Thoracic aorta (tissue), 2 donors: Measurements from ENCODE around the gene LRRC8C. TPM values are rescaled to one million over a fixed set of nuclear protein-coding genes. Genes with fewer than 3 reads are reported as not detected.
"Not testable (repeated sequence)": the region's sequence is repeated elsewhere in the genome, so short reads cannot be mapped to it uniquely, and the experiment has no call there.

Source experiments
- ATAC-seq: fragments of 150-250 bp; one replicate; pipeline ENCODE4 v1.8.0; 2017; ENCODE audit warnings: low read depth; ENCODE audit not compliant: insufficient number of reproducible peaks, low FRiP score
- DNase-seq: peaks from one replicate; pipeline ENCODE4 v3.0.0-alpha.2; 2020; ENCODE audit warnings: low spot score
- H3K27ac ChIP-seq, 2 donors: fragments of 200-600 bp; sonication (generic); 1 replicate in 1 of 2; 2 replicates in 1 of 2; pipeline ENCODE4 v1.5.1; 2016; ENCODE audit warnings: mild to moderate bottlenecking in 2 of 2, moderate library complexity in 2 of 2
- H3K27me3 ChIP-seq: fragments of 200-600 bp; sonication (generic); replicated peaks from 2 replicates; pipeline ENCODE4 v1.6.0; 2016; ENCODE audit warnings: mild to moderate bottlenecking; ENCODE audit not compliant: insufficient read depth
- H3K36me3 ChIP-seq: fragments of 200-600 bp; sonication (generic); one replicate; pipeline ENCODE4 v1.5.1; 2016
- H3K4me1 ChIP-seq, 2 donors: fragments of 200-600 bp; sonication (generic); 1 replicate in 1 of 2; 2 replicates in 1 of 2; pipeline versions ENCODE4 v1.5.1 to v1.6.0; 2016; ENCODE audit warnings: low read depth in 2 of 2, mild to moderate bottlenecking in 1 of 2; ENCODE audit not compliant: control insufficient read depth in 1 of 2
- H3K4me3 ChIP-seq: fragments of 200-600 bp; sonication (generic); 2 replicates; pipeline ENCODE4 v1.5.1; 2016; ENCODE audit warnings: mild to moderate bottlenecking
- H3K9me3 ChIP-seq: fragments of 200-600 bp; sonication (generic); 2 replicates; pipeline ENCODE4 v1.5.1; 2016
- total RNA-seq, 2 donors: library from RNA; depleted of rRNA; stranded (reverse); fragments of >200 nt; gene quantifications; one replicate each; pipeline versions ENCODE4 v1.1.0 to v1.2.3, GENCODE V29; 2016
- TF ChIP-seq, protein P1 (sequence below): fragments of 200-600 bp; sonication (generic); IDR thresholded peaks from one replicate; pipeline ENCODE4 v1.5.1; 2019; ENCODE audit warnings: antibody characterized with exemption

LRRC8C gene
- total RNA-seq, 2 donors from 2014 or later = 11.6 to 15.2 TPM

GRCh38 chr1:89703469-89703868 is 70.5 kb downstream of the LRRC8C start:
- no peak for DNase-seq
- Histone ChIP-seq H3K27ac (no peak overlapping the region), H3K27me3 (no peaks in the 10 kb centered on the region), H3K36me3 (no peaks in the 10 kb centered on the region), H3K4me3 (no peak overlapping the region), H3K9me3 (no peaks in the 10 kb centered on the region), H3K4me1 (no peaks in the 10 kb centered on the region)
- TF ChIP-seq, protein P1, sequence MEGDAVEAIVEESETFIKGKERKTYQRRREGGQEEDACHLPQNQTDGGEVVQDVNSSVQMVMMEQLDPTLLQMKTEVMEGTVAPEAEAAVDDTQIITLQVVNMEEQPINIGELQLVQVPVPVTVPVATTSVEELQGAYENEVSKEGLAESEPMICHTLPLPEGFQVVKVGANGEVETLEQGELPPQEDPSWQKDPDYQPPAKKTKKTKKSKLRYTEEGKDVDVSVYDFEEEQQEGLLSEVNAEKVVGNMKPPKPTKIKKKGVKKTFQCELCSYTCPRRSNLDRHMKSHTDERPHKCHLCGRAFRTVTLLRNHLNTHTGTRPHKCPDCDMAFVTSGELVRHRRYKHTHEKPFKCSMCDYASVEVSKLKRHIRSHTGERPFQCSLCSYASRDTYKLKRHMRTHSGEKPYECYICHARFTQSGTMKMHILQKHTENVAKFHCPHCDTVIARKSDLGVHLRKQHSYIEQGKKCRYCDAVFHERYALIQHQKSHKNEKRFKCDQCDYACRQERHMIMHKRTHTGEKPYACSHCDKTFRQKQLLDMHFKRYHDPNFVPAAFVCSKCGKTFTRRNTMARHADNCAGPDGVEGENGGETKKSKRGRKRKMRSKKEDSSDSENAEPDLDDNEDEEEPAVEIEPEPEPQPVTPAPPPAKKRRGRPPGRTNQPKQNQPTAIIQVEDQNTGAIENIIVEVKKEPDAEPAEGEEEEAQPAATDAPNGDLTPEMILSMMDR = no peak
- no peak for ATAC-seq

DNA sequence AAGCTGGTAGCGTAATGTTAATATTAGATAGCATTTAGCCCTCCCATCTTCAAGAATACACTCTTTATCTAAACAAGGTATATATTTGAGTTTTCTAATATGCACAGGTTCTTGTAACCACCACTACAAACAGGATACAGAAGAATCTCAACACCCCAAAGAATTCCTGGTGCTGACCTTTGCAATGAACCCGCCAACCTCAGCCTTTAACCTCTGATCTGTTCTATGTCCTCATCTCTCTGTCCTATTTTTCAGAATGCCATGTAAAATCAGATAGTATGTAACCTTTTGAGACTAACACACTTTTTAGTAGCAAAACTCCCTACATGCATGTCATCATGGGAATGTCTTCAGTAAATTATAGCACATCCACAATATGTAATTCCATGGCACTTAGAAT is 71.1 kb downstream of the LRRC8C start:
- no peaks in the 10 kb centered on the region for H3K9me3 ChIP-seq
- DNase-seq = no peak
- H3K27ac ChIP-seq = no peak overlapping the region
- H3K4me1 ChIP-seq = no peaks in the 10 kb centered on the region
- no peaks in the 10 kb centered on the region for H3K27me3 ChIP-seq
- H3K36me3 ChIP-seq = no peaks in the 10 kb centered on the region
- ATAC-seq = no peak
- no peak overlapping the region for H3K4me3 ChIP-seq
- TF ChIP-seq, protein P1 = no peak

- H3K9me3 ChIP-seq, ATAC-seq, H3K4me3 ChIP-seq: not testable (repeated sequence)
Measured at GRCh38 chr1:89704885-89705284, 72.0 kb downstream of the LRRC8C start.

DNA sequence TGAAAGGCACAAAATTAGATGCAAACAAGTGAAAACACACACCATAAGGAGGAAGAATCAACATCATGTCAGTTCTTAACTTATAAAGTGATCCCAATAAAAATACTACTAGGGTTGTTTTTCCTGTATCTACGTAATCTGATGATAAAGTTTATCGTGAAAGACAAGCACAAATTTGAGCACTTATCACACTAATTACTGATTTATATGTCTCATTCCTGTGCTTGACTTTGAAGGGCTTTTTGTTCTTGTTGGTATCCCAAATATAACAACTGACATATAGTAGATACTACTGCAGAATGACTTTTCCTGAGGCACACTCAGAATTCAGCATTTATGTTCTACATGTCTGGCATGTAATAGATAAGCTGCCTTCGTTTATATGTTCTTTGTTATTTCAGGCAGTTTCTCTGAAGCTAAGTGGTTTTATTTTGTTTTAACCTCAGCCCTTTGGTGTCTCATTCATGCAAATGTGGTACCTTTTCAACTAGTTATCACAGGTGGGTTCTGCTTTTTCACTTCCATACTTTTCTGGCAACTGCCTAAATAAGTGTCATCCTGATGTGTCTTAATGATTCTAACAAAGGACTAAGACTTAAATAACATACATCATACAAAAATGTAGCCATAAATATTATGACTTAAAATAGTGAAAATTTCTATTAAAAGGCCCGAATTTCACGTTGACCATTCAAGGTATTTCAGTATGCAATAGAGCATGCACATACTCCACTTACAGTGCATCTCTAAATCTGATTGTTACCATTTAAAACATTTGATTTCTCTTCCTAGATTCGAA is 73.2 kb downstream of the LRRC8C start:
- no peaks in the 10 kb centered on the region for H3K36me3 ChIP-seq
- H3K4me3 ChIP-seq = no peak overlapping the region
- ATAC-seq = no peak
- TF ChIP-seq, protein P1 = no peak
- H3K27ac ChIP-seq = no peak overlapping the region
- H3K9me3 ChIP-seq = no peaks in the 10 kb centered on the region
- H3K27me3 ChIP-seq = no peaks in the 10 kb centered on the region
- H3K4me1 ChIP-seq = no peaks in the 10 kb centered on the region
- no peak for DNase-seq

More at GRCh38 chr1:89704885-89705284, 72.0 kb downstream of the LRRC8C start:
- not testable (repeated sequence) for H3K4me1 ChIP-seq, H3K27ac ChIP-seq, DNase-seq, H3K36me3 ChIP-seq, H3K27me3 ChIP-seq

DNA sequence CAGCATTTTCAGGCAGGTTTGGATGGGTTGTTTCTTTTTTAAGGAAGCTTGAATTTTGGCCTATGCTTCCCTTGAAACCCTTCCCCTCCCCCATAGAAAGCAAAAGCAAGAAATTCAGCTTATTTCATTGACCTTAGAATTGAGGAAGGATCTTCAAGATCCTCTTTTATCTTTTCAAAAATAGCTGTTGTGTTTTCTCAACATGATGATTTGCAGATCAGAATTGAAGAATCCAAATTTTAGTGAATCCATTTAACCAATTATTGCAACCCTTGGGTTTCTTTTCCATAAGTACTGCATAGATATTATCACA is 73.7 kb downstream of the LRRC8C start:
- TF ChIP-seq, protein P1 = no peak
- DNase-seq (no peak), ATAC-seq (no peak)
- Histone ChIP-seq H3K9me3 (no peaks in the 10 kb centered on the region), H3K4me1 (no peaks in the 10 kb centered on the region), H3K36me3 (no peaks in the 10 kb centered on the region), H3K27ac (no peak overlapping the region), H3K4me3 (no peak overlapping the region), H3K27me3 (no peaks in the 10 kb centered on the region)
